HL-60 (cell line): ENCODE data around the gene MYO3B.
"Not testable (repeated sequence)": the region's sequence is repeated elsewhere in the genome, so short reads cannot be mapped to it uniquely, and the experiment has no call there.

Experiments used
- DNase-seq, 2 experiments: peaks; one replicate each; pipeline ENCODE4 v3.0.0-alpha.2; 2010 to 2020; ENCODE audit warnings: low read depth in 1 of 2, low spot score in 1 of 2
- H3K27ac ChIP-seq: fragments of 250-450 bp; sonication (Bioruptor Pico); replicated peaks from 2 replicates; pipeline ENCODE4 v1.5.1; 2020; ENCODE audit warnings: mild to moderate bottlenecking, moderate library complexity
- H3K27me3 ChIP-seq: fragments of 250-450 bp; sonication (Bioruptor Pico); 2 replicates; pipeline ENCODE4 v1.5.1; 2021; ENCODE audit warnings: mild to moderate bottlenecking, moderate library complexity; ENCODE audit not compliant: insufficient read depth, poor library complexity, severe bottlenecking
- H3K4me3 ChIP-seq: replicated peaks from 2 replicates; pipeline ENCODE4 v1.5.1; 2011; ENCODE audit warnings: mild to moderate bottlenecking, control low read depth, low read length; ENCODE audit not compliant: insufficient read depth
- CTCF ChIP-seq: IDR thresholded peaks from one replicate; pipeline ENCODE4 v1.5.1; 2011; ENCODE audit warnings: low read length, control low read depth, inconsistent platforms; ENCODE audit not compliant: insufficient read depth
- GABPA ChIP-seq: IDR thresholded peaks from 2 replicates; pipeline ENCODE4 v1.6.1; 2012; ENCODE audit warnings: low read depth
- POLR2AphosphoS5 ChIP-seq: IDR thresholded peaks from 2 replicates; pipeline ENCODE4 v1.6.1; 2012; ENCODE audit warnings: low read depth
- REST ChIP-seq: IDR thresholded peaks from 2 replicates; pipeline ENCODE4 v1.6.1; 2012; ENCODE audit warnings: low read depth; ENCODE audit not compliant: insufficient replicate concordance
- SPI1 ChIP-seq: IDR thresholded peaks from 2 replicates; pipeline ENCODE4 v1.6.1; 2012; ENCODE audit warnings: low read depth, mild to moderate bottlenecking, borderline replicate concordance

The MYO3B gene

GRCh38 chr2:170432823-170433222, 254.9 kb downstream of the MYO3B start:
- TF ChIP-seq CTCF: no peak
- no peak for TF ChIP-seq GABPA
- TF ChIP-seq POLR2AphosphoS5: no peak
- TF ChIP-seq REST: no peak
- TF ChIP-seq SPI1: no peak
- peaks cover 17% of the 10 kb centered on the region for H3K27me3 ChIP-seq
- H3K27ac ChIP-seq: no peak overlapping the region
- no peak overlapping the region for H3K4me3 ChIP-seq
- no peak for DNase-seq

- TF ChIP-seq SPI1 (no peak), GABPA (no peak), CTCF (no peak), REST (no peak), POLR2AphosphoS5 (no peak)
- DNase-seq: no peak
These were observed 255.5 kb downstream of the MYO3B start for GRCh38 chr2:170433448-170433847.

GRCh38 chr2:170434396-170434795, 256.4 kb downstream of the MYO3B start:
- H3K4me3 ChIP-seq, DNase-seq, H3K27ac ChIP-seq: not testable (repeated sequence)
- peaks cover 16% of the 10 kb centered on the region for H3K27me3 ChIP-seq

More at GRCh38 chr2:170433448-170433847, 255.5 kb downstream of the MYO3B start:
- peaks cover 16% of the 10 kb centered on the region for H3K27me3 ChIP-seq
- H3K4me3 ChIP-seq: no peak overlapping the region
- H3K27ac ChIP-seq: no peak overlapping the region

- TF ChIP-seq GABPA (no peak), CTCF (no peak), SPI1 (no peak), REST (no peak), POLR2AphosphoS5 (no peak)
- no peak overlapping the region for H3K4me3 ChIP-seq
- peaks cover 16% of the 10 kb centered on the region for H3K27me3 ChIP-seq
These were observed 257.1 kb downstream of the MYO3B start for GRCh38 chr2:170434900-170435621.

More at GRCh38 chr2:170434900-170435621, 257.1 kb downstream of the MYO3B start:
- DNase-seq: no peak
- no peak overlapping the region for H3K27ac ChIP-seq
